Hippocampal formation (tissue), 2 donors: Measurements from ENCODE around the gene STYXL2.
A peak's percentile ranks its signal among the peaks of the same experiment; 100 is the strongest.

Source experiments
- DNase-seq, 2 donors: peaks; one replicate each; lab custom pipeline; 2025; lab: John Stamatoyannopoulos, UW

STYXL2 gene

GRCh38 chr1:167109125-167109524 lies 15.2 kb downstream of the STYXL2 start:
- DNase-seq: no peak

- no peak for DNase-seq
Measured at GRCh38 chr1:167110586-167110985, 16.7 kb downstream of the STYXL2 start.

- DNase-seq: no peak
Measured at GRCh38 chr1:167111868-167112709, 18.2 kb downstream of the STYXL2 start.

- no peak for DNase-seq
Measured at GRCh38 chr1:167114725-167115124, 20.9 kb downstream of the STYXL2 start.

GRCh38 chr1:167115655-167116054 lies 21.8 kb downstream of the STYXL2 start:
- DNase-seq: no peak

GRCh38 chr1:167116174-167116573 lies 22.3 kb downstream of the STYXL2 start:
- no peak for DNase-seq

- DNase-seq: no peak
Measured at GRCh38 chr1:167117225-167117624, 23.4 kb downstream of the STYXL2 start.

- no peak for DNase-seq
Measured at GRCh38 chr1:167118188-167118587, 24.3 kb downstream of the STYXL2 start.

GRCh38 chr1:167119696-167120095 lies 25.8 kb downstream of the STYXL2 start:
- DNase-seq: no peak

GRCh38 chr1:167120899-167121298 lies 27.0 kb downstream of the STYXL2 start:
- no peak for DNase-seq

- peak in 1 of 2 donors; percentile 12 for DNase-seq
Measured at GRCh38 chr1:167121375-167122120, 27.7 kb downstream of the STYXL2 start.

- DNase-seq: no peak
Measured at GRCh38 chr1:167122121-167122480, 28.2 kb downstream of the STYXL2 start.

GRCh38 chr1:167122568-167122967 lies 28.7 kb downstream of the STYXL2 start:
- no peak for DNase-seq

- no peak for DNase-seq
Measured at GRCh38 chr1:167126317-167126716, 32.4 kb downstream of the STYXL2 start.

GRCh38 chr1:167126811-167127210 lies 32.9 kb downstream of the STYXL2 start:
- DNase-seq: no peak

- DNase-seq: no peak
Measured at GRCh38 chr1:167127236-167127635, 33.4 kb downstream of the STYXL2 start.

GRCh38 chr1:167127661-167128060 lies 33.8 kb downstream of the STYXL2 start:
- no peak for DNase-seq

- no peak for DNase-seq
Measured at GRCh38 chr1:167128261-167129227, 34.7 kb downstream of the STYXL2 start.

GRCh38 chr1:167130829-167131510 lies 37.1 kb downstream of the STYXL2 start:
- DNase-seq: no peak

GRCh38 chr1:167132301-167133010 lies 38.6 kb downstream of the STYXL2 start:
- DNase-seq: no peak
